ENCODE data around the gene DLG2. TPM values are rescaled to one million over a fixed set of nuclear protein-coding genes. Genes with fewer than 3 reads are reported as not detected.
"Not testable (repeated sequence)": the region's sequence is repeated elsewhere in the genome, so short reads cannot be mapped to it uniquely, and the experiment has no call there.

The DLG2 gene
- total RNA-seq, 1 donor from 2014 or later, result 25.3 TPM

GRCh38 chr11:85643191-85643614 lies 16.1 kb upstream of the DLG2 start:
- DNase-seq (ENCODE audit: low spot score), result no peak

DNA sequence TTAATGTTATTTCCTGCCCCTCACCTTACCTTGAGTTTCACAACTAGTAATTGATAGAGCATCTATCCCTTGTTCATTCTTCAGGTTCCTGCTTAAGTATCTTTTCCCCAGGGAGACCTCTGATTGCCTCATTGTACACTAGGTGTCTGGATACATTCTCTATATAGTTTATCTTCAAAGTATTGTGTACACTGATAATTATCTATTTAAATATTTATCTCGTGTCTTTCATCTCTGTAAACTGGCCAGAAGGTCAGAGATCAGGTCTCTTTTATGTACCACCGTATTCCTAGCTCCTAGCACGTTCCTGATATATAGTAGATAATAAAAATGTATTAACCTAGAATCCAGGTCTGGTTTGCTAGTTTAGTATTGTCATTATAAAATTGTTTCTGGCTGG lies 7.6 kb upstream of the DLG2 start:
- no peak for DNase-seq (ENCODE audit: low spot score)

GRCh38 chr11:85628771-85629341 lies 1.7 kb upstream of the DLG2 start:
- DNase-seq (ENCODE audit: low spot score), result no peak

DNA sequence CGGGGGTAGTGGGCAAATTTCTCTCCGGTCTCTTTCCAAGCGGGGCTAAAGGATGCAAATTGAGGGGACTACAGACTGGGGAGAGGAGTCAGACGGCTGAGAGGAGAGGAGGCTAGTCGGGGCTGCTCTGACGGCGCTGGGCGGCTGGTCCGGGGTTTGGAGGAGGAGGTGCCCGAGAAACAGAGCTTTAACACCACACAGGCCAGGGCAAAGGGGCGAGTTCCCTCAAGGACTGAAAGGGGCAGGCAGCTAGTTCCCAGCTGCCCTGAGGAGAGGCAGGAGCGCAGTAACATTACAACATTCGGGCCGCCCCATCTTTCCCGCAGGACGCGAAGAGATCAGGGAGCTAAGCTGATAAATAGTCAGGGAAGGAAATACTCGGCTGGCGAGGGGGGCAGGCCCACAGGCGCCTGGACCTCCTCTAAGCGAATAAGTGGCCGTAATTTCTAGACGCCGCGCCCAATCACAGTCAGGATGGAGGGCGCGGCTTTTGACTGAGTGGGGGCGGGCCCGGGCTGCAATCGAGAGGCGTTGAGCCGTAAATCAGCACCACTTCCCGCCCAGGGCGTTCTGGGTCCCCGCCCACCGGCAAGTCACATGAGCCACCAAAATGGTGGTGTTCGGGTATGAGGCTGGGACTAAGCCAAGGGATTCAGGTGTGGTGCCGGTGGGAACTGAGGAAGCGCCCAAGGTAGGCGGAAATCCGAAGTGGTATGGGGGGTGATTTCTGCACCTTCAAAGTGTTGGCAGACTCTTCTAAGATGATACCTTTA lies 1.0 kb upstream of the DLG2 start, which contains the start of gene TMEM126B:
Gene TMEM126B, plus strand, starts transcription at position 596 of the 773 bp plus-strand sequence. Its CDS starts 15 bp downstream, at position 611.
- DNase-seq (ENCODE audit: low spot score), result peak; percentile 99

- DNase-seq (ENCODE audit: low spot score), result no peak
These were observed 648 bp downstream of the DLG2 start for GRCh38 chr11:85626496-85626895.

DNA sequence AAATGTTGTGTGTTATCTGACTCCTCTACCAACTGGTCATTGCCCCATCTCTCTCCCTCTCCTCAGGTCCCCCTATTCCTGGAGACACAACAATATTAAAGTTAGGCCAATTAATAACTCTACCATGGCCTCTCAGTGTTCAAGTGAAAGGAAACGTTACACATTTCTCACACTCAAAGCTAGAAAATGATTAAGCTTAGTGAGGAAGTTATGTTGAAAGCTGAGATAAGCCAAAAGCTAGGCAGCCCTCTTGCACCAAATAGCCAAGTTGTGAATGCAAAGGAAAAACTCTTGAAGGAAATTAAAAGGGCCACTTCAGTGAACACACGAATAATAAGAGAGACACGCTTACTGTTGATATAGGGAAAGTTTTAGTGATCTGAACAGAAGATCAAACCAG lies 6.9 kb downstream of the DLG2 start:
- DNase-seq (ENCODE audit: low spot score), result no peak

DNA sequence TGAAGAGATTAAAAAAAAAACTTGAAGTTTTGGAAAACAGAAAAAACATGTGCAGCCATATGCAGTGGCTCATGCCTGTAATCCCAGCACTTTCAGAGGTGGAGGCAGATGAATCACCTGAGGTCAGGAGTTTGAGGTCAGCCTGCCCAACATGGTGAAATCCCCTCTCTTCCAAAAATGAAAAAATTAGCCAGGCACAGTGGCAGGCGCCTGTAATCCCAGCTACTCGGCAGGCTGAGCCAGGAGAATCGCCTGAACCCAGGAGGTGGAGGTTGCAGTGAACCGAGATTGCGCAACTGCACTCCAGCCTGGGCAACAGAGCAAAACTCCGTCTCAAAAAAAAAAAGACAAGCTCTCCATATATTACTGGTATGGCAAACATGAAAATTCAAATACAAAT lies 7.6 kb downstream of the DLG2 start:
- DNase-seq (ENCODE audit: low spot score), result no peak

DNA sequence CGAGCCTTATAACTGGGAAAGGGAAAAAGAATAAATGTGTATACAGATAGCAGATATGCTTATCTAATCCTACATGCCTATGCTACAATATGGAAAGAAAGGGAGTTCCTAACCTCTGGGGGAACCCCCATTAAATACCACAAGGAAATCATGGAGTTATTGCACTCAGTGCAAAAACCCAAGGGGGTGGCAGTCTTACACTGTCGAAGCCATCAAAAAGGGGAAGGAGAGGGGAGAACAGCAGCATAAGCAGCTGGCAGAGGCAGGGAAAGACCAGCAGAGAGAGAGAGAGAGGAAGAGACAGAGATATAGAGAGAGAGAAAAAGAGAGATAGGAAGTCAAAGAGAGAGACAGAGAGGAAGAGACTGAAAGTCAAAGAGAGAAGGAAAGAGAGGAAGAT lies 15.5 kb downstream of the DLG2 start:
- not testable (repeated sequence) for DNase-seq (ENCODE audit: low spot score)

- not testable (repeated sequence) for DNase-seq (ENCODE audit: low spot score)
These were observed 17.9 kb downstream of the DLG2 start for GRCh38 chr11:85609286-85609685.

GRCh38 chr11:85608621-85609020 lies 18.5 kb downstream of the DLG2 start:
- not testable (repeated sequence) for DNase-seq (ENCODE audit: low spot score)

GRCh38 chr11:85606237-85606636 lies 20.9 kb downstream of the DLG2 start:
- not testable (repeated sequence) for DNase-seq (ENCODE audit: low spot score)

DNA sequence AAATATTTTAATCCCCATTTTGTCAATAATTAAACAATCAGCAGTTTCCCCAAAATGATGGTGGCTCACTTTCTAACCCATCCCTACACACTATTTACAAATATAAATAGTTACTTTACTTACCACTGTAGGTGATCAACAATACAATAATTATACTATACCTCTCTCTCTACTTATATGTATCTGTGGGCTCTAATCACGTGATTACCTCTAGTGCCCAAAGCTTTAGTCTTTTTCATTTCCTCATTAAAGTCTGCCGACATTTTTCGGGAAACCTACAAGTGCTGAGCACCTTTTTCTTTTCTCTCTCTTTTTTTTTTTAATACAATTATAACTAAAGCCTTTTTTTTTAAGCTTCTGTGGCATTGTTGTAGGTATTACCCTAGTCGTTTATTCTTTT lies 23.9 kb downstream of the DLG2 start:
- no peak for DNase-seq (ENCODE audit: low spot score)

DNA sequence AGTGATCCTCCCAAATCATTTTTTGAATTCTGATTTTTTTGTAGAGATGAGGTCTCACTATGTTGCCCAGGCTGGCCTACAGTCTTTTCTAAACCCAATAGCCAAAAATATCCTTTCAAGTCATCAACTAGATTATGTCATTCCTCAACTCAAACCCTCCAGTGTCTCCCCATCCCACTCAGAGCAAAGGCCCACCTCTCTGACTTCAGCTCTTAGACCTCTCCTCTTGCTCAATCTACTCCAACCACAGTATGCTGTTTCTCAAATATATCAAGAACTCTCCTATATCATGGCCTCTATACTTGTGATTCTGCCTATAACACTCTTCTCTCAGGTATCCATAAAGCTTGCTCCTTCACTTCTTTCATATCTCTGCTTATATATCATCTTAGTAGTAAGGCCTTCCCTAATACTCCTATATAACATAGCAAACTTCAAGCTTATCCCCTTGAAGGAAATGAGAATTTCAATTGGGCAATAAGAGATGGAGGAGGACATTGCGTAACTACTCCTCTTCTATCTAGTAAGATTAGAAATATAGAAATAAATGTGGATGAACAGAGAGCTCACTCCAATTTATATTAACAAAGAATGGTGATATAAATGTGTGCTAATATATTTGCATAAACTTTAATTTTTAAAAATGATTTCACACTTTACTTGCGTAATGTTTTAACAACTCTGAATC lies 24.5 kb downstream of the DLG2 start:
- no peak for DNase-seq (ENCODE audit: low spot score)

DNA sequence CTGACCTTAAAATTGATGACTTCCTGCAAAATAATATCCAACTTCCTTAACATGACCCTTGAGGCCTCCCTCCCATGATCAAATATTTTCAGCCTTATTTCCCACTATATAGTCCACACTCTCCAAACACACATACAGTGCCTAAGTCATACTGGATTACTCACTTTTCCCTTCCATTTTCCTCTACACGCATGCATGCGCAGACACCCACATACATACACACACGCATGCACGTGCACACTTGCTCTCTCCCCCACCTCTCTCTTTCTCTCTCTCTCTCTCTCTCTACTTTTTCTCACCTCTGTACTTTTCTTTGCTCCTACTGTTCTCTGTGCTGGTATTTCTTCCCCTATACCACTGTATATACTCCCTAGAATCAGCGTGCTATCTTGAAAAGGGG lies 28.1 kb downstream of the DLG2 start:
- DNase-seq (ENCODE audit: low spot score), result no peak

GRCh38 chr11:85596886-85597285 lies 30.3 kb downstream of the DLG2 start:
- no peak for DNase-seq (ENCODE audit: low spot score)

DNA sequence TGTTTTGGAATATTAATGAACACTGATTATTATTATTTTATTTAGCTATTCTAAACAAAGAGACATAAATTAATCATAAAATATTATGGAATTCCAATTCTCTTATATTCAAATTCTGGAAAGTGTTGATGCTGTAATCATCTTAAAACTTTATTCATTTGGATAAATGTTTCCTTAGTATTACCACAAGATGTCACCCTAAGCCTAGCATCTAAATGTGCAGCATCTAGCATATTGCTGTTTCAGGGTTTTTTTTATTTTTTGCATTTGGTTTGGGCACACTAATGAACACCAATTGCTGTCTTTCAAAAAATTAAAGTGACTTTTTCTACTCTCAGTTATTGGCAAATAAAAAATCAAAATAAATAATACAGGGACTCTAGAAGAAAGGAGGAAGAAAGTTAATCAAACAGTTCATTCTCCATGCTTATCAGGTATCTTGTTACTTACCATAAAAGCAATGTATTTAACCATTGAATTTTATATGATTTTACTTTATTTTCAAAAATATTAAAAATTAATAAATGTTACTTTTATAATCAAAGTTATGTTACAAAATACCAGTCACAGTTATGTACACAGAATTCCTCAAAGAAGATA lies 31.8 kb downstream of the DLG2 start:
- peak; percentile 47 for DNase-seq (ENCODE audit: low spot score)

DNA sequence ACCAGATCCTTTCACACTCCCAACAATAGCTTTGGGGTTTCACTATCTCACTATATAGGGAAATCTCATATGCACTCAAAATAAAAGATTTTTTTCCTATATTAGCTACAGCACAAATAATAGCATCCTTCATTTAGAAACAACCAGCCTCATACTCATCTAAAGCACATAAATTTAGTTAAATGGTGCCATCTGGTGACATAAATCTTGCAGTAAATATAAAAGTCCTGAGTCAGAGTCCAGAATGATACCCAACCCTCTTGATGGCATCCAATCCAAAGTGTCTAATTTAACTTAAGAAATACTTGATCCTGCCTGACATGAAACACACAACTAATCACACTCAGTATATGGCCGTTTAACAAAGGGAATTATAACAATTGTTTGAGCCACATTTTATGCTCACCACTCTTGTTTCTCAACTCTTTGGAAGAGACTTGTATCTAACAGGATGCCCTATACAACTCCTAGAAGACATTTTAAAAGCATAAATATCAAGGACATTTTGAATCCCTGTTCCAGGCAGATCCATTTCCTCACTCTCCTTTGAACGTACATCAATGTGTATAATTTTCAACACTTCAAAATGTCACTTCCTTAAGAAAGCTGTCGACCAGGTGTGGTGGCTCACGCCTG lies 36.2 kb downstream of the DLG2 start:
- DNase-seq (ENCODE audit: low spot score), result peak; percentile 70

GRCh38 chr11:85589373-85589772 lies 37.8 kb downstream of the DLG2 start:
- no peak for DNase-seq (ENCODE audit: low spot score)

DNA sequence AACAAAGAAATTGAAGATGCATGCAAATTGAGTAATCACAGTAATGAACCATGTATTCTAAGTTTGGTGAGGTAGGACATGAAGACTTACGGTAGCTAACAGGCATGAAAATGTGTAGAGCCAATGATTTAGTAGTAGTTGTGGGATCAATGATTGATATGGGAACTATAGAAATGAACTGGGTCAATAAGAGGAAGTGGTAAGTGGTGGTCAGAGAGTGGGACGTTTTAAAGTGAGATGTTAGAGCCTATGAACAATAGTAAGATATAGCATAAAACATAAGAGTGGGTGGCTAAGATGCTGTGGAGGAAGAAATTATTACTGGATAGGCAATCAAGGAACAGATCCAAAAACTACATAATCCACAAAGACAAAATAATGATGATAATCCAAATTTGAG lies 45.0 kb downstream of the DLG2 start:
- DNase-seq (ENCODE audit: low spot score), result no peak

DNA sequence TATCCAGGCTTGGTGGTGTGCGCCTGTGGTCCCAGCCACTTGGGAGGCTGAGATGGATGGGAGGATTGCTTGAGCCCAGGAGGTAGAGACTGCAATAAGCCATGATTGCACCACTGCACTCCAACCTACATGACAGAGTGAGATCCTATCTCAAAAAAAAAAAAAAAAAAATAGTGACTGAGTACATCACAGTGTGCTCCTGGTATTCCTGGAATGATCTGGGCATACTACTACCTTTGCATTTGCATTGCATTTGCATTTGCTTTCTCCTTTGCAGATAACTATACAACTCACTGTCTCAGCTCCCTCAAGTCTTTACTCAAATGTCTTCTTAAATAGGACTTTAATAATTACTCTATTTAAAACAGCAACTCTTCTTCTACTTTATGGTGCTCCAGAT lies 51.8 kb downstream of the DLG2 start:
- DNase-seq (ENCODE audit: low spot score), result no peak

GRCh38 chr11:85572056-85572455 lies 55.1 kb downstream of the DLG2 start:
- DNase-seq (ENCODE audit: low spot score), result peak; percentile 33

DNA sequence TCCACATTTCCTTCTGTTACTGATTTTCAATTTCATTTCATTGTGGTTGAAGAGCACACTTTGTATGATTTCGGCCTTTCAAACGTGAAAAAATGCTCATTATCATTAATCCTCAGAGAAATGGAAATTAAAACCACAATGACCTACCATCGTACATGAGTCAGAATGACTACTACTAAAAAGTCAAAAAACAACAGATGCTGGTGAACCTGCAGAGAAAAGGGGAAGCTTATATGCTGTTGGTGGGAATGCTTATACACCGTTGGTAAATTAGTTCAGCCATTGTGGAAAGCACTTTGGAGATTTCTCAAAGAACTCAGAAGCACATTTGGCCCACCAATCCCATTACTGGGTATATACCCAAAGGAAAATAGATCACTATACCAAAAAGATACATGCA lies 57.6 kb downstream of the DLG2 start:
- DNase-seq (ENCODE audit: low spot score), result no peak

Measured in umbilical cord (tissue), 2 donors.